Stimulated activated CD8-positive, alpha-beta memory T cell treated with anti-CD3 and anti-CD28 coated beads, Interleukin-12 subunit alpha, Interleukin-12 subunit beta, amount 100 ng/mL, for 24 hours (primary cell): Measurements from ENCODE around the gene HCRT.
"Not testable (repeated sequence)": the region's sequence is repeated elsewhere in the genome, so short reads cannot be mapped to it uniquely, and the experiment has no call there.

Source experiments
- DNase-seq: peaks from one replicate; pipeline ENCODE4 v3.0.0-alpha.2; 2020; ENCODE audit errors: extremely low read depth

Gene HCRT

GRCh38 chr17:42179911-42180410 is 5.3 kb downstream of the HCRT start:
- DNase-seq = no peak

GRCh38 chr17:42179335-42179734 is 5.9 kb downstream of the HCRT start:
- DNase-seq = no peak

GRCh38 chr17:42178817-42179216 is 6.4 kb downstream of the HCRT start:
- no peak for DNase-seq

DNA sequence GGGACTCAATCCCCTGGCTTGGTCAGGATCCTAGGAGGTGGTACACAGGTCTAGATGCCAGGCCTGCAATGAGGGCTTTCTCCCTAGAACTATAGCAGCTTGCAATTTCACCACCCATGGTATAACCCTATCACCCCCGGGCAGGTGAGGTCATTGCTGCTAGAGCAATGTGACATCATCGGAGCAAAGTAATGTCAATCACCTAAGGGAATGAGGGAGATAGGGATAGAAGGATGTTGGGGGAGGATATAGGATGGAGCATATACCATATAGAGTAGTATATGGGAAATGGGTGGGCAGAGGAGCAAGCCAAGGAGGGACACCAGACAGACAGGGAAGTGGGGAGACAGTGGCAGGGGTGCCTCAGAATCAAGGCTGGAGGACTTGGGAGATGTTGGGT is 7.6 kb downstream of the HCRT start:
- DNase-seq = no peak

DNA sequence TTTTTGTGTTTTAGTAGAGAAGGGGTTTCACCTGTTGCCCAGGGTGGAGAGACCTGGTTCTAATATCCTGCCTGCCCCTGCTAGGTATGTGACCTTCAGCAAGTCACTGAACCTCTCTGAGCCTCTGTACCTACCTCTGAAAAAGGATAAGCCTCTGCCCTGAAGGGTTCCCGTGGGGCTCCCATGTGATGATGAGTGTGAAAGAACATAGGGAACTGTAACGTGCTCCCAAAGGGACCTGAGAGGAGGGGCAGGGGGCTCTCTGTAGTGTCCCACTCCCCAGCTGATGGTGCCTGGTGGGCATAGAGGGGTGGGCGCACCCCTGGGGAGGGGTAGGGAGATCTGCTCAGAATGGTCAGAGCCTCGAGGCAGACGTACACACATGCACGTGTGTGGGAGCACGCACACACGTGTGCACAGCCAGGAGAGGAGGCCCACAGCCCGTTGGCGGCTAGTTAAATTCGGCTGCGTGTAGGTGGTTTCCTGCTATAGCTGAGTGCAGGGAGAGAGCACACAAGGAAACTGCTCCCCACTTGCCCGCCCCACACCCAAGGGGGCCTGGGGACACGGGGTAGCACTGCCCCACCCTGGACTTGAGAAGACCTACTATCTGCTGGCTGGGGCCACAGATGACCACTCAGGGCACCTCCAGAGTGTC is 11.0 kb downstream of the HCRT start:
- DNase-seq = no peak

DNA sequence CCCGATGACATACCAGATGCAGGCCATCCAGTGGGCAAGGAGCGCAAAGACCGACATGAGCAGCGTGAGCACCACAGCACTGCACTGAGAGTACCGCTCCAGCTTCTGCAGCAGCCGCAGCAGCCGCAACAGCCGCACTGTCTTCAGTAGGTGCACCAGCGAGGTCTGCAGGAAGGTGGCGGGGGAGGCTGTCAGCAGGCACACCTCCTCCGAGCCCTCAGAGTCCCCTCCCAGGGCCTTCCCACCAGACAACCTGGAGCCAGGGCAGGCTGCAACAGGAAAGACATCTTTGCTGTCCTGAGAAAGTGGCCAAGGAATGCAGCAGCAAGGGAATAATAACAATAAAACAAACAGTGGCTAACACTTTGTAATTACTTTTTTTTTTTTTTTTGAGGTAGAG is 13.4 kb downstream of the HCRT start:
- no peak for DNase-seq

DNA sequence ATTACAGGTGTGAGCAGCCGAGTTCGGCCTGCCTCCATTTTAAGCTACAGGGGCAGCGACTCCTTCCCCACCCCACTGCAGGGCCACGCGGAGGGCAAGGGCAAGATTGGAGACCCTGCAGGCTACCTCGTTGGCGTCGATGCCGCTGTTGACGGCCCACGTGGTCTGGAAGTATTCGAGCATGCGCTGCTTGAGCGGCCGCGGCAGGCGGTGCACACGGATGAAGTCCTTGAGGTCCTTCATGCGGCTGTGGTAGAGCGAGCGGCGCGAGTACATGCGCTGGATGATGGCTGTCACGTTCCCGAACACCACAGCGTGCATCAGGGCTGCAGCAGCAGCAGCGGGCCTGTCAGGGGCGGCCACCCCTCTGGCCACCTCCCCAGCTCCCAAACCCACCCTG is 15.9 kb downstream of the HCRT start:
- no peak for DNase-seq

DNA sequence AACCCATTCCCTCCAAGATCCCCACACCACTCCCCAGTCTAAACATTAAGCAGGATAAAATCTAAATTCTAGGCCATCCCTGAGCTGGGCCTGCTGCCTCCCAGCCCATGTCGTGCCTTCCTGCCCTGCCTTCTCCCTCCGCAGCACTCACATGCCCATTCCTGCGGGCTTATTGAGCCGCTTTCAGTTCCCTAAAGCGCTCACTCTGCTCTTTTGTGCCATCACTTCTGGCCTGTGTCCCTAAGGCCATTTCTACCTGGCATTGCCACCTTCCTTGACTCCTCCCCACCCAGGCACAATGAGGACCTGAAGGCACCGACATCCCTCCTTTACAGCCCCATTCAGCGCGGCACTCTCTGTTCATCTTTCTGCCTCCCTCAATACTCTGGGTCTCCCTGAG is 17.4 kb downstream of the HCRT start:
- no peak for DNase-seq

DNA sequence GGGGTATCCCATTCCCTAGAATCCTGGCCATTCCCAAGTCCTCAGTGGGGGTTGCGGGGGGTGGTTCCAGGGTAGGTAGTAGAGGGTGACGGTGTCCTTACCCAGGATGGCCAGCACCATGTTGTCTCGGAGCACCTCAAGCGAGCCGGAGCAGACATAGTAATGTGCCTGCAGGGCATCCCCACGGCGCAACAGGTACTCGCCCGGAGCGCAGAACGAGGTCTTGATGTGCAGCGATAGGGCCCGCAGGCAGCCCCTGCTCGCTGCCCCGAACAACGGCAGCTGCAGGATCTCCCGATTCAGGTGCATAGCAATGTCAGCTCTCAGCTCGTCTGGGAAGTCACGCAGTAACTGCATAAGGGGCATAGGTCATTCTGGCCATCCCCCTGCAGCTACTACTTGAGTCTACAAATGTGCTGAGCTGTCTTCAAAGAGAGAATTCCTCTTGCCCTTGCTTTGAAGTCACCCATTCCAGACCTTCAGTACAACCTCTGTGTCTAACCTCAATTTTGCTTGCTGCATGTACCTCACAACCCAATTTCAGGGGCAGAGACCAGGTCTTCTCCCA is 19.0 kb downstream of the HCRT start:
- DNase-seq = no peak

DNA sequence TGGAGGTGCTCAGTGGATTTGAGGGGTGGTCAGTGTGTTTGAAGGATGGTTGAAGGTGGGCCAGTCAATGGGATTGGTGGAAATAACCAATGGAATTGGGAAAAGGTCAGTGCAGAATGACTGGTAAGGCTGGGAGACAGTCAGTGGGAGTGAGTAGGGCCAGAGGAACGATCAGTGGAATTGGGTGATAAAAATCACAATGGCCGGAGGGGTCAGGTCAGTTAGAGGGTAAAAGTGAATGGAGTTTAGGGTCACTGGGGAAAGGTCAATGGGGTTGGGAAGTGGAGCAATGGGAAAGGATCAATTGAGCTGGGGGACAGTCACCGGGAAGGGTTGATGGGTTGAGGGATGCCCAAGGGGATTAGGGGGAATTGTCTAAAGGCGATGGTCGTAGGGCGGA is 19.5 kb downstream of the HCRT start:
- DNase-seq = no peak

DNA sequence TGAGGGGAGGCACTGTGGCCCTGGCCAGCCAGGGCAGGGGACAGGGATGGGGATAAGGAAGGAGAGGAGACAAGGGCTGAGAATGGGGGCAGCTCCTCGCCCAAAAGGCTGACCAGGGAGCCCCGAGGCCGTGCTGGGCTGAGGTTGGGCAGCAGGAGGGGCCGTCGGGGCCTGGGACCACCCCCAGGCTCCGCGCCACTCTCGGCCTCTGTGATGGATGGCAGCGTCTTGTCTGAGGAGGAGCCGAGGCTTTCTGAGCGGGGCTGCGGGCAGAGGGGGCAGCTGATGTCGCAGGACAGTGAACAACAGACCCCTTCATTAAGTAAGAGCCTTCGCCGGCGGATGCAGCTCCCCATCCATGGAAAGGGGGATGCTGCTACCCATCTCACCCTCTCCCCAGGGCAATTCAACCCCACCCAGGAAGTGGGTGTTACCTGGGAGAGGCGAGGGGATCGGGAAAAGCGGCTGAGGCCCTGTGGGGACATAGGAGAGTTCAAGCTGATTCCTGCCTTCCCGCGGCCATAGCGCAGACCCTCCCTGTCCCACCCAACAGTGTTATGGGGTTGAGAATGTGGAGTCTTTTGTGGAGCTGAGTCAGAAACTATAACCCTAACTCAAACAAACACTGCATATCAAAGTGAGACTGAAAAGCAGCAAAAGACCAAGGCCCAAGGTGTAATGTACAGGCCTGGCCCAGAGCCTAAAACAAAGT is 21.4 kb downstream of the HCRT start:
- DNase-seq = no peak

DNA sequence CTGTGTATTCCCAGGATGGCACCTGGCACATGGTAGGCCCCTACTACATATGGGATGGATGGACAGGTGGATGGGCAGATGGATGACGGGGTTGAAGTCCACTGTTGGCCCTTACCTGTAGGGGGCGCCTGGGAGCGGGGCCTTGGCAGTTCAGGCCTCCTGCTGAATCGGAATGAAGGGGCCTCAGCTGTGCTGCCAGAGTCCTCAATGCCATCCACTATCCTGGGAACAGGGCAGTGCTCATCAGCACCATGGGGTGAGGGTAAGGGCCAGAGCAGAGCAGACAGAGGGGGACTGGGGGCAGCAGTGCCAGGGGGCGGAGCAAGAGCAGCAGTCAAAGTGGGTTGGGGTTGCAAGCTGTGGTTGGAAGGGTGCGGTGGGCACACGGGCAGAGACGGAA is 22.1 kb downstream of the HCRT start:
- no peak for DNase-seq

DNA sequence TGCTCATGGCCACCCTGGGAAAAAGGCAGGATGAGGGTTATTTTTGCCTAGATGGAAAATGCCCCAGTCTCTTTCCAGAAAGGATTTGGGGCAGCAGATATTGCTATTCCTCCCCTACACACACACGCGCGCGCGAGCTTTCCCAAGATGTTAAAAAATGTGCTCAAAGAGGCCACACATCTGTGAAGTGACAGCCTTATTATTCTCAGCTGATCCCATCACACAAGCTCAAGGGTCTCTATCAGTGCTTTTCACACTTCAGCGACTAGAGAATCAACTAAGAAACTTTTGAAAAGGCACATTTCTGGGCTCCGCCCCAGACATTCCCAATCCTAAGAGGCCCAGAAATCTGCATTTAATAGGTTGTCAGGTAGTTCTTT is 24.7 kb downstream of the HCRT start:
- no peak for DNase-seq

GRCh38 chr17:42159796-42160530 is 25.3 kb downstream of the HCRT start:
- no peak for DNase-seq

- DNase-seq = no peak
These were observed 29.6 kb downstream of the HCRT start for GRCh38 chr17:42155614-42156045.

GRCh38 chr17:42153919-42154742 is 31.1 kb downstream of the HCRT start:
- no peak for DNase-seq

DNA sequence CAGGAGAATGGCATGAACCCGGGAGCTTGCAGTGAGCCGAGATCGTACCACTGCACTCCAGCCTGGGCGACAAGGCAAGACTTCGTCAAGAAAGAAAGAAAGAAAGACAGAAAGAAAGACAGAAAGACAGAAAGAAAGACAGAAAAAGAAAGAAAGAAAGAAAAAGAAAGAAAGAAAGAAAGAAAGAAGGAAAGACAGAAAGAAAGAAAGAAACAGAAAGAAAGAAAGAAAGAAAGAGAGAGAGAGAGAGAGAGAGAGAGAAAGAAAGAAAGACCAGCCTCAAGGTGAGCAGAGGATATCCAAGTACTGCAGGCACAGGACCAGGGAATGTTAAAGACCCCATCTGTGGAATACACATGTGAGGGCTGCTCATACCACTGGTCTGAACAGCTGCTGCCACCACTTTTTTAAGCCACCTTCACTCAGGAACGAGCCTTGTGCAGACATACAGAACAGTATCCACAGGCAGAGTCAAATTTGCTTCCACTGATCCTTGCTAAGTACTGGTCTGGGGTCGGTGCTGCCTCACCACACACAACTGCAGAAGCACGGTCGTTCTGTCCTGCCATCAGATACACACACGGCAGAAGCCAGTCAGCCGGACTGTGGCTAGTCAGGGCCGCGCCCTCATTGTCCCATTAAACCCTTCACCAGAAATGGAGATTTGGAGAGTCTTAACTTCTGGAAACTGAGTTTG is 38.2 kb downstream of the HCRT start:
- no peak for DNase-seq

GRCh38 chr17:42143138-42143537 is 42.1 kb downstream of the HCRT start:
- DNase-seq = not testable (repeated sequence)

DNA sequence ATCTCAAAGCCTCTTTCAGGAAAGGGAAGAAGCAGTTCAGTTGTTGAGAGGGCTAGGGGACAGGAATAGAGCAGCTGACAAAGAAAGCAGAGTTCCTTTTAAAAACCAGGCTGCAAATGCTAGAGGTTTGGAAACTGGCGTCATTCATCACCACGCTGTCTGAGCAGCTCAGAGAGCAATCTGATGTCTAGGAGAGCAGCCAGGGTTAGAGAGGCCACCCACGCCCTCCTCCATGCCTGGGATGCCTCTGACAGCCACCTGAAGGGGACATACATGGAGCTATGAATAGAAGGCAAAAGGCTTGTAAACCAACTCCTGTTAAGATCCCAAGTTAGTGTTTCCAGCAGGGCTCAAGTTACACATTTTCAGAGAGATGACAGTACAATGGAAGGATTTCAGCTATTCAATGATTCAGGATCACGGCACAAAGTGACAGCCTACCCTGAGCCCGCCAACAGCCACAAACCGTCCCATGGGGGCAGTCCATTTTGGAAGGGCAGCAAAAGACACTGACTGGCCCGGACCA is 42.8 kb downstream of the HCRT start:
- no peak for DNase-seq

- DNase-seq = no peak
These were observed 43.9 kb downstream of the HCRT start for GRCh38 chr17:42141382-42141781.

- DNase-seq = not testable (repeated sequence)
These were observed 44.6 kb downstream of the HCRT start for GRCh38 chr17:42140690-42141089.
